Dendritic cell treated with granulocyte-macrophage colony-stimulating factor and Interleukin-4, amounts not matched to agents 40 ng/mL and 50 ng/mL, for 4 days (primary cell): ENCODE measurements around the gene ZBTB2.
"Not testable (repeated sequence)": the region's sequence is repeated elsewhere in the genome, so short reads cannot be mapped to it uniquely, and the experiment has no call there.

Source experiments
- H3K27ac Mint-ChIP-seq: one replicate; pipeline ENCODE4 v1.8.0; 2022; ENCODE audit warnings: mild to moderate bottlenecking, mixed read lengths
- H3K27me3 Mint-ChIP-seq: one replicate; pipeline ENCODE4 v1.8.0; 2022; ENCODE audit warnings: mild to moderate bottlenecking, mixed read lengths
- H3K36me3 Mint-ChIP-seq: one replicate; pipeline ENCODE4 v1.8.0; 2022; ENCODE audit warnings: low read depth, mixed read lengths
- H3K4me1 Mint-ChIP-seq: one replicate; pipeline ENCODE4 v1.8.0; 2022; ENCODE audit warnings: low read depth, mixed read lengths
- H3K4me3 Mint-ChIP-seq: one replicate; pipeline ENCODE4 v1.8.0; 2022; ENCODE audit warnings: mild to moderate bottlenecking, moderate library complexity, mixed read lengths
- H3K9me3 Mint-ChIP-seq: one replicate; pipeline ENCODE4 v1.8.0; 2022; ENCODE audit warnings: mixed read lengths
- intact Hi-C: fragments of 100-400 bp; cut with micrococcal nuclease; formaldehyde crosslinking; loops from one replicate; pipeline ENCODE4 v1.15.0; 2022

Gene ZBTB2

GRCh38 chr6:151389618-151390275 is 1.6 kb downstream of the ZBTB2 start:
- Mint-ChIP-seq H3K4me3 (peak overlapping the region; percentile 86), H3K9me3 (no peaks in the 10 kb centered on the region), H3K27me3 (no peaks in the 10 kb centered on the region), H3K36me3 (peaks cover 40% of the 10 kb centered on the region), H3K4me1 (peaks cover 38% of the 10 kb centered on the region), H3K27ac (peak overlapping the region; percentile 97)
- intact Hi-C loops = loop anchor here (1.0 to 5.0 kb wide), 2 partner anchors 63 to 1642 kb away; partner anchors contain the start of genes NUP43, PCMT1 and RMND1

- Mint-ChIP-seq H3K4me1 (peaks cover 37% of the 10 kb centered on the region), H3K27ac (peak overlapping the region; percentile 97), H3K9me3 (no peaks in the 10 kb centered on the region), H3K36me3 (peaks cover 39% of the 10 kb centered on the region), H3K27me3 (no peaks in the 10 kb centered on the region), H3K4me3 (peak overlapping the region; percentile 86)
- intact Hi-C loops = no loop called here
These were observed 2.3 kb downstream of the ZBTB2 start for GRCh38 chr6:151388997-151389617.

GRCh38 chr6:151388236-151388635 is 3.1 kb downstream of the ZBTB2 start:
- H3K9me3 Mint-ChIP-seq = no peaks in the 10 kb centered on the region
- peaks cover 37% of the 10 kb centered on the region for H3K36me3 Mint-ChIP-seq
- intact Hi-C loops = no loop called here
- no peak overlapping the region for H3K4me3 Mint-ChIP-seq
- H3K4me1 Mint-ChIP-seq = peaks cover 30% of the 10 kb centered on the region
- no peaks in the 10 kb centered on the region for H3K27me3 Mint-ChIP-seq
- H3K27ac Mint-ChIP-seq = no peak overlapping the region

GRCh38 chr6:151387175-151387970 is 4.0 kb downstream of the ZBTB2 start:
- H3K4me3 Mint-ChIP-seq = no peak overlapping the region
- H3K36me3 Mint-ChIP-seq = peaks cover 31% of the 10 kb centered on the region
- H3K27me3 Mint-ChIP-seq = no peaks in the 10 kb centered on the region
- H3K27ac Mint-ChIP-seq = no peak overlapping the region
- intact Hi-C loops = no loop called here
- H3K9me3 Mint-ChIP-seq = no peaks in the 10 kb centered on the region
- peaks cover 21% of the 10 kb centered on the region for H3K4me1 Mint-ChIP-seq

- H3K4me1 Mint-ChIP-seq = peaks cover 29% of the 10 kb centered on the region
- intact Hi-C loops = no loop called here
- no peak overlapping the region for H3K4me3 Mint-ChIP-seq
- H3K36me3 Mint-ChIP-seq = peaks cover 24% of the 10 kb centered on the region
- H3K27me3 Mint-ChIP-seq = no peaks in the 10 kb centered on the region
- no peaks in the 10 kb centered on the region for H3K9me3 Mint-ChIP-seq
- H3K27ac Mint-ChIP-seq = no peak overlapping the region
These were observed 6.2 kb downstream of the ZBTB2 start for GRCh38 chr6:151385177-151385576.

- H3K4me3 Mint-ChIP-seq = no peak overlapping the region
- no peaks in the 10 kb centered on the region for H3K27me3 Mint-ChIP-seq
- intact Hi-C loops = no loop called here
- peaks cover 17% of the 10 kb centered on the region for H3K36me3 Mint-ChIP-seq
- H3K9me3 Mint-ChIP-seq = no peaks in the 10 kb centered on the region
- H3K4me1 Mint-ChIP-seq = peaks cover 35% of the 10 kb centered on the region
- H3K27ac Mint-ChIP-seq = no peak overlapping the region
These were observed 7.2 kb downstream of the ZBTB2 start for GRCh38 chr6:151384151-151384550.

- H3K4me3 Mint-ChIP-seq, intact Hi-C loops, H3K27me3 Mint-ChIP-seq, H3K27ac Mint-ChIP-seq, H3K9me3 Mint-ChIP-seq: not testable (repeated sequence)
- peaks cover 42% of the 10 kb centered on the region for H3K4me1 Mint-ChIP-seq
- peaks cover 17% of the 10 kb centered on the region for H3K36me3 Mint-ChIP-seq
These were observed 8.7 kb downstream of the ZBTB2 start for GRCh38 chr6:151382631-151383030.

- H3K4me3 Mint-ChIP-seq = no peak overlapping the region
- H3K9me3 Mint-ChIP-seq = no peaks in the 10 kb centered on the region
- peaks cover 42% of the 10 kb centered on the region for H3K4me1 Mint-ChIP-seq
- intact Hi-C loops = no loop called here
- H3K27me3 Mint-ChIP-seq = no peaks in the 10 kb centered on the region
- peaks cover 17% of the 10 kb centered on the region for H3K36me3 Mint-ChIP-seq
- peak overlapping the region; percentile 34 for H3K27ac Mint-ChIP-seq
These were observed 9.6 kb downstream of the ZBTB2 start for GRCh38 chr6:151381722-151382121.

GRCh38 chr6:151380848-151381205 is 10.5 kb downstream of the ZBTB2 start:
- peaks cover 17% of the 10 kb centered on the region for H3K36me3 Mint-ChIP-seq
- H3K9me3 Mint-ChIP-seq = no peaks in the 10 kb centered on the region
- intact Hi-C loops = no loop called here
- H3K4me3 Mint-ChIP-seq = peak overlapping the region; percentile 69
- H3K27ac Mint-ChIP-seq = peak overlapping the region; percentile 85
- H3K4me1 Mint-ChIP-seq = peaks cover 42% of the 10 kb centered on the region
- H3K27me3 Mint-ChIP-seq = no peaks in the 10 kb centered on the region

GRCh38 chr6:151379933-151380847 is 11.2 kb downstream of the ZBTB2 start:
- intact Hi-C loops = no loop called here
- H3K27me3 Mint-ChIP-seq = no peaks in the 10 kb centered on the region
- no peaks in the 10 kb centered on the region for H3K9me3 Mint-ChIP-seq
- H3K4me3 Mint-ChIP-seq = peak overlapping the region; percentile 69
- H3K27ac Mint-ChIP-seq = peak overlapping the region; percentile 85
- H3K4me1 Mint-ChIP-seq = peaks cover 39% of the 10 kb centered on the region
- H3K36me3 Mint-ChIP-seq = peaks cover 17% of the 10 kb centered on the region

- peaks cover 40% of the 10 kb centered on the region for H3K4me1 Mint-ChIP-seq
- no peaks in the 10 kb centered on the region for H3K27me3 Mint-ChIP-seq
- H3K36me3 Mint-ChIP-seq = peaks cover 19% of the 10 kb centered on the region
- H3K9me3 Mint-ChIP-seq = no peaks in the 10 kb centered on the region
- intact Hi-C loops = no loop called here
- H3K4me3 Mint-ChIP-seq = no peak overlapping the region
- no peak overlapping the region for H3K27ac Mint-ChIP-seq
These were observed 14.3 kb downstream of the ZBTB2 start for GRCh38 chr6:151377095-151377494.

GRCh38 chr6:151376440-151376839 is 14.9 kb downstream of the ZBTB2 start:
- Mint-ChIP-seq H3K27ac (no peak overlapping the region), H3K27me3 (no peaks in the 10 kb centered on the region), H3K4me3 (no peak overlapping the region), H3K9me3 (no peaks in the 10 kb centered on the region), H3K36me3 (peaks cover 26% of the 10 kb centered on the region), H3K4me1 (peaks cover 36% of the 10 kb centered on the region)
- intact Hi-C loops = no loop called here

- Mint-ChIP-seq H3K36me3 (peaks cover 27% of the 10 kb centered on the region), H3K9me3 (no peaks in the 10 kb centered on the region), H3K4me3 (no peak overlapping the region), H3K4me1 (peaks cover 31% of the 10 kb centered on the region), H3K27me3 (no peaks in the 10 kb centered on the region), H3K27ac (no peak overlapping the region)
- intact Hi-C loops = no loop called here
These were observed 15.5 kb downstream of the ZBTB2 start for GRCh38 chr6:151375833-151376232.
